ENCODE measurements around the gene AKAP9.
"Not testable (repeated sequence)": the region's sequence is repeated elsewhere in the genome, so short reads cannot be mapped to it uniquely, and the experiment has no call there.

The AKAP9 gene

GRCh38 chr7:92072708-92073107 lies 132.0 kb downstream of the AKAP9 start:
- no peak overlapping the region for H3K4me3 ChIP-seq (replicated peaks; ENCODE audit: insufficient read depth, low read length)
- no peak for DNase-seq (ENCODE audit: low read depth in 1 of 2, low spot score in 1 of 2)
- TF ChIP-seq SPI1 (IDR thresholded peaks at IDR 0.05; ENCODE audit: borderline replicate concordance, low read depth) (no peak), REST (IDR thresholded peaks at IDR 0.05; ENCODE audit: insufficient replicate concordance, low read depth) (no peak), POLR2AphosphoS5 (IDR thresholded peaks at IDR 0.05; ENCODE audit: low read depth) (no peak), GABPA (IDR thresholded peaks at IDR 0.05; ENCODE audit: low read depth) (no peak), CTCF (IDR thresholded peaks at IDR 0.05; ENCODE audit: insufficient read depth, low read length) (no peak)
- no peak overlapping the region for H3K27ac ChIP-seq (replicated peaks)
- no peaks in the 10 kb centered on the region for H3K27me3 ChIP-seq (ENCODE audit: insufficient read depth, poor library complexity, severe bottlenecking)

- Histone ChIP-seq H3K4me3 (replicated peaks; ENCODE audit: insufficient read depth, low read length) (no peak overlapping the region), H3K27ac (replicated peaks) (no peak overlapping the region), H3K27me3 (ENCODE audit: insufficient read depth, poor library complexity, severe bottlenecking) (no peaks in the 10 kb centered on the region)
- DNase-seq (ENCODE audit: low read depth in 1 of 2, low spot score in 1 of 2) = no peak
- TF ChIP-seq POLR2AphosphoS5 (IDR thresholded peaks at IDR 0.05; ENCODE audit: low read depth) = no peak
- no peak for TF ChIP-seq GABPA (IDR thresholded peaks at IDR 0.05; ENCODE audit: low read depth)
- no peak for TF ChIP-seq SPI1 (IDR thresholded peaks at IDR 0.05; ENCODE audit: borderline replicate concordance, low read depth)
- no peak for TF ChIP-seq CTCF (IDR thresholded peaks at IDR 0.05; ENCODE audit: insufficient read depth, low read length)
- no peak for TF ChIP-seq REST (IDR thresholded peaks at IDR 0.05; ENCODE audit: insufficient replicate concordance, low read depth)
Observed at GRCh38 chr7:92075455-92076158, 134.9 kb downstream of the AKAP9 start.

- Histone ChIP-seq H3K27ac (replicated peaks) (no peak overlapping the region), H3K27me3 (ENCODE audit: insufficient read depth, poor library complexity, severe bottlenecking) (no peaks in the 10 kb centered on the region), H3K4me3 (replicated peaks; ENCODE audit: insufficient read depth, low read length) (no peak overlapping the region)
- DNase-seq (ENCODE audit: low read depth in 1 of 2, low spot score in 1 of 2) = no peak
- TF ChIP-seq REST (IDR thresholded peaks at IDR 0.05; ENCODE audit: insufficient replicate concordance, low read depth) (no peak), CTCF (IDR thresholded peaks at IDR 0.05; ENCODE audit: insufficient read depth, low read length) (no peak), SPI1 (IDR thresholded peaks at IDR 0.05; ENCODE audit: borderline replicate concordance, low read depth) (no peak), GABPA (IDR thresholded peaks at IDR 0.05; ENCODE audit: low read depth) (no peak), POLR2AphosphoS5 (IDR thresholded peaks at IDR 0.05; ENCODE audit: low read depth) (no peak)
Observed at GRCh38 chr7:92076509-92076908, 135.8 kb downstream of the AKAP9 start.

- not testable (repeated sequence) for H3K4me3 ChIP-seq (replicated peaks; ENCODE audit: insufficient read depth, low read length); H3K27me3 ChIP-seq (ENCODE audit: insufficient read depth, poor library complexity, severe bottlenecking); H3K27ac ChIP-seq (replicated peaks); DNase-seq (ENCODE audit: low read depth in 1 of 2, low spot score in 1 of 2)
Observed at GRCh38 chr7:92083922-92084321, 143.3 kb downstream of the AKAP9 start.

Data from HL-60 (cell line).